ENCODE measurements around the gene LIMCH1.

- TF ChIP-seq CTCF (IDR thresholded peaks at IDR 0.05; ENCODE audit: borderline replicate concordance, extremely low read depth, low read length, poor library complexity, severe bottlenecking): no peak
- no peak for TF ChIP-seq EZH2 (IDR thresholded peaks at IDR 0.05; ENCODE audit: borderline replicate concordance, low read depth, low read length, severe bottlenecking)
Observed at GRCh38 chr4:41719417-41719816, 181.5 kb downstream of the LIMCH1 start.

All from DND-41 (cell line).